Measurements from ENCODE around the gene MPG. TPM values are rescaled to one million over a fixed set of nuclear protein-coding genes. Genes with fewer than 3 reads are reported as not detected.

MPG gene
- total RNA-seq, 1 experiment from 2014 or later, result 85.7 TPM

DNA sequence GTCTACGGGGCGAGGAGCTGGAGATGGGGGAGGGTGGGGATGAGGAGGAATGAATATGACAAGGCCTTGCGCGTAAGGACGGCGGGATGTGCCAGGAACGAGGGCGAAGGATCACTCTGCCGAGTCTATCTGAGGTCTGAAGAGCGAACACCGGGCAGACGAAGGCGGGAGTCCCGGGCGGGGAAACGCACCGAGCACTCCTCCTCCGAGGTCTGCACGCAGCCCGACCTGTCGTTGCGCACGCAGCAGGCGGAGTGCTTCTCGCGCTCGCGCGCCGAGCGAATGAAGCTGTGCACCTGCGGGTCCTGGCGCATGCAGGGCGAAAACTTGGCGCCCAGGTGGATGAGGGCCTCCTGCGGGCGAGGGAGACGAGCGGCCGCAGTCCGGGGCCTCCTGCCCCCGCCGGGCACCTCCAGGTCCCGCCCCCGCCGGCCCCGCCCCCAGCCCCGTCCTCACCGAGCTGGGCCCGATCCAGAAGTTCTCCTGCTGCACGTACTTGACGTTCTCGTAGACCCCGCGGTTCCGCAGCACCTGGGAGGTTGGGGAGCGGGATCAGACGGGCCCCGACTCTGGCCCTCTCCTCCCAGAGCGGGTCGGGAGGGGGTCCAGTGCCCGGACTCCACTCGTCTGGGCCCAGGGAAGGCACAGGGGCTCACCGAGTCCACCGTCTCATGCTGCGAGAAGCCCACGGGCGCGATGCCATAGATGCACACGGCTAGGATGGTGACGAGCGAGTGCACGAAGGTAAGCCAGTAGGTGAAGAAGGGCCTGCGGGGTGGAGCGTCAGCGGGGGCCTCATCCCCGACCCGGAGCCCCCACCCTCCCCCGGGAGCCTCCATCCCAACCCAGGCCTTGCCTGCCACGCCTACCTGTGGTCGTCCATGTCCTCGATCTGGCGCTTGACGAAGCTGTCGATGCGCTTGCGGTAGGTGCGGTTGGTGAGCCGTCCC, 16.8 kb upstream of the MPG start (continued):
- no peak for TF ChIP-seq REST (IDR thresholded peaks at IDR 0.05; ENCODE audit: insufficient read depth in 1 of 2, low read depth in 2 of 2, low read length in 1 of 2)

GRCh38 chr16:61879-62281, 16.1 kb upstream of the MPG start:
- ChIA-PET CTCF (no interaction called here), POLR2A (no interaction called here)
- no peak overlapping the region for H3K27ac ChIP-seq (ENCODE audit: low read length)
- TF ChIP-seq SIN3A (IDR thresholded peaks at IDR 0.05; ENCODE audit: borderline replicate concordance, insufficient read depth, low read depth, low read length) (no peak), REST (IDR thresholded peaks at IDR 0.05; ENCODE audit: insufficient read depth in 1 of 2, low read depth in 2 of 2, low read length in 1 of 2) (no peak), POLR2AphosphoS5 (IDR thresholded peaks at IDR 0.05; ENCODE audit: low read depth, low read length) (no peak), TCF7L2 (IDR thresholded peaks at IDR 0.05; ENCODE audit: low read depth, low read length) (no peak)
- TF ChIP-seq, protein P1, sequence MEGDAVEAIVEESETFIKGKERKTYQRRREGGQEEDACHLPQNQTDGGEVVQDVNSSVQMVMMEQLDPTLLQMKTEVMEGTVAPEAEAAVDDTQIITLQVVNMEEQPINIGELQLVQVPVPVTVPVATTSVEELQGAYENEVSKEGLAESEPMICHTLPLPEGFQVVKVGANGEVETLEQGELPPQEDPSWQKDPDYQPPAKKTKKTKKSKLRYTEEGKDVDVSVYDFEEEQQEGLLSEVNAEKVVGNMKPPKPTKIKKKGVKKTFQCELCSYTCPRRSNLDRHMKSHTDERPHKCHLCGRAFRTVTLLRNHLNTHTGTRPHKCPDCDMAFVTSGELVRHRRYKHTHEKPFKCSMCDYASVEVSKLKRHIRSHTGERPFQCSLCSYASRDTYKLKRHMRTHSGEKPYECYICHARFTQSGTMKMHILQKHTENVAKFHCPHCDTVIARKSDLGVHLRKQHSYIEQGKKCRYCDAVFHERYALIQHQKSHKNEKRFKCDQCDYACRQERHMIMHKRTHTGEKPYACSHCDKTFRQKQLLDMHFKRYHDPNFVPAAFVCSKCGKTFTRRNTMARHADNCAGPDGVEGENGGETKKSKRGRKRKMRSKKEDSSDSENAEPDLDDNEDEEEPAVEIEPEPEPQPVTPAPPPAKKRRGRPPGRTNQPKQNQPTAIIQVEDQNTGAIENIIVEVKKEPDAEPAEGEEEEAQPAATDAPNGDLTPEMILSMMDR (IDR thresholded peaks at IDR 0.05), result no peak
- no TSS peak for BruUV-seq (replicated peaks)
- no peaks in the 10 kb centered on the region for H3K9me3 ChIP-seq (ENCODE audit: control insufficient read depth, insufficient read depth, low read depth, low read length)
- in situ Hi-C loops (cut with HindIII; ENCODE audit: low pct_unique_long_range_greater_than_20kb, low sequenced_read_pairs) (no loop called here), intact Hi-C loops (cut with micrococcal nuclease; ENCODE audit: unreplicated experiment) (no loop called here)
- H3K27me3 ChIP-seq (ENCODE audit: control insufficient read depth, insufficient read depth, low read length), result no peaks in the 10 kb centered on the region
- no peak overlapping the region for H3K4me3 ChIP-seq (ENCODE audit: low read depth in 2 of 2, low read length in 2 of 2)
- ATAC-seq (no peak), DNase-seq (ENCODE audit: low read depth, low spot score) (no peak)
- peaks cover 7% of the 10 kb centered on the region for H3K4me1 ChIP-seq (ENCODE audit: control insufficient read depth, insufficient read depth, low read length)
- no peaks in the 10 kb centered on the region for H3K36me3 ChIP-seq (ENCODE audit: control insufficient read depth, insufficient read depth, low read length)
